OCI-LY7 (cell line): Measurements from ENCODE around the gene ERC1. TPM values are rescaled to one million over a fixed set of nuclear protein-coding genes. Genes with fewer than 3 reads are reported as not detected.

Experiments
- BruUV-seq: library from RNA; stranded (reverse); fragments of 400-500 nt; replicated peaks from 2 replicates; lab custom pipeline; 2021; lab: Mats Ljungman, UMichigan
- CTCF ChIA-PET: fragments of 300-600 bp; sonication (Branson Sonifier 250); formaldehyde crosslinking; loops from one replicate; lab custom pipeline; 2022; ENCODE audit warnings: antibody characterized with exemption; ENCODE audit not compliant: unreplicated experiment; lab: Charles Lee
- POLR2A ChIA-PET: fragments of 300-600 bp; sonication (Branson Sonifier 250); formaldehyde crosslinking; loops from one replicate; lab custom pipeline; 2022; ENCODE audit warnings: antibody characterized with exemption; lab: Charles Lee
- DNase-seq: peaks from one replicate; pipeline ENCODE4 v3.0.0-alpha.2; 2015; ENCODE audit warnings: low spot score
- H2AFZ ChIP-seq: fragments of 200-600 bp; sonication (generic), shearing (Covaris generic); 2 replicates; pipeline ENCODE4 v1.6.1; 2014; ENCODE audit warnings: mild to moderate bottlenecking, antibody characterized with exemption, low read length, moderate library complexity
- H3K27ac ChIP-seq: fragments of 200-600 bp; sonication (generic); 2 replicates; pipeline ENCODE4 v1.5.1; 2014; ENCODE audit warnings: mixed run types, low read depth, mild to moderate bottlenecking, moderate library complexity, low read length, inconsistent platforms; ENCODE audit not compliant: poor library complexity, severe bottlenecking
- H3K36me3 ChIP-seq: fragments of 200-600 bp; sonication (generic); 2 replicates; pipeline ENCODE4 v1.6.1; 2014; ENCODE audit warnings: mild to moderate bottlenecking, antibody characterized with exemption, low read length, moderate library complexity, mixed read lengths; ENCODE audit not compliant: insufficient read depth
- H3K4me1 ChIP-seq: fragments of 200-600 bp; sonication (generic); 2 replicates; pipeline ENCODE4 v1.5.1; 2014; ENCODE audit warnings: mild to moderate bottlenecking, low read length; ENCODE audit not compliant: insufficient read depth, poor library complexity, severe bottlenecking
- H3K4me2 ChIP-seq: fragments of 200-600 bp; sonication (generic); 2 replicates; pipeline ENCODE4 v1.6.1; 2014; ENCODE audit warnings: mild to moderate bottlenecking, low read length
- H3K4me3 ChIP-seq: fragments of 200-600 bp; sonication (generic); 2 replicates; pipeline ENCODE4 v1.5.1; 2014; ENCODE audit warnings: mild to moderate bottlenecking, low read depth, low read length; ENCODE audit not compliant: poor library complexity, severe bottlenecking
- H3K79me2 ChIP-seq: fragments of 200-600 bp; sonication (generic); 2 replicates; pipeline ENCODE4 v1.6.1; 2016; ENCODE audit warnings: low read depth, mild to moderate bottlenecking, low read length, moderate library complexity, mixed read lengths; ENCODE audit not compliant: insufficient read depth
- H3K9me2 ChIP-seq: fragments of 200-600 bp; sonication (generic); 2 replicates; pipeline ENCODE4 v1.6.1; 2016; ENCODE audit warnings: mild to moderate bottlenecking, low read length, mixed read lengths; ENCODE audit not compliant: insufficient read depth
- H3K9me3 ChIP-seq: fragments of 200-600 bp; sonication (generic); 2 replicates; pipeline ENCODE4 v1.6.1; 2014; ENCODE audit warnings: mild to moderate bottlenecking, mixed run types, low read length, mixed read lengths
- H4K20me1 ChIP-seq: fragments of 200-600 bp; sonication (generic); 2 replicates; pipeline ENCODE4 v1.6.1; 2014; ENCODE audit warnings: mild to moderate bottlenecking, antibody characterized with exemption, low read length, moderate library complexity, mixed read lengths; ENCODE audit not compliant: insufficient read depth
- CTCF ChIP-seq: fragments of 200-600 bp; sonication (generic); conservative IDR thresholded peaks from 2 replicates; pipeline ENCODE4 v1.5.1; 2014; ENCODE audit warnings: mild to moderate bottlenecking, antibody characterized with exemption, low read length, moderate library complexity, mixed read lengths
- EZH2phosphoT487 ChIP-seq: fragments of 200-600 bp; sonication (generic); IDR thresholded peaks from 2 replicates; pipeline ENCODE4 v1.6.1; 2018; ENCODE audit warnings: low read depth, borderline replicate concordance, mild to moderate bottlenecking, mixed run types, antibody characterized with exemption, low read length, moderate library complexity, mixed read lengths
- intact Hi-C: fragments of 100-400 bp; cut with micrococcal nuclease; formaldehyde crosslinking; loops from one replicate; pipeline ENCODE4 v1.10.0; 2022; ENCODE audit not compliant: unreplicated experiment
- total RNA-seq, 2 experiments: library from RNA; depleted of rRNA in 1 of 2; stranded (reverse); fragments of >200 nt in 1 of 2; shearing (Covaris generic) in 1 of 2; gene quantifications; 2 replicates each; pipeline ENCODE4 v1.2.3, GENCODE V29; 2014 to 2022

Gene ERC1
- total RNA-seq, 2 experiments from 2014 or later, result 26.9 to 86.9 TPM

GRCh38 chr12:1147821-1148220, 156.8 kb downstream of the ERC1 start:
- no peaks in the 10 kb centered on the region for H3K79me2 ChIP-seq
- H4K20me1 ChIP-seq, result no peaks in the 10 kb centered on the region
- no peak for DNase-seq
- no peak overlapping the region for H3K4me2 ChIP-seq
- intact Hi-C loops, result no loop called here
- H3K9me3 ChIP-seq, result 0 out of 2 replicates have a peak, but pooled peaks cover 4% of the 10 kb centered on the region
- ChIA-PET POLR2A (interaction anchor here (1.5 kb wide), 1 partner anchor 14 kb away, joined by 4 read pairs; no protein-coding TSS in a partner anchor), CTCF (no interaction called here)
- TF ChIP-seq CTCF (no peak), EZH2phosphoT487 (no peak)
- H3K9me2 ChIP-seq, result no peaks in the 10 kb centered on the region
- no TSS peak for BruUV-seq
- no peak overlapping the region for H2AFZ ChIP-seq
- 0 out of 2 replicates have a peak, but pooled peaks cover 4% of the 10 kb centered on the region for H3K36me3 ChIP-seq
- H3K4me3 ChIP-seq, result no peak overlapping the region
- no peak overlapping the region for H3K27ac ChIP-seq
- no peaks in the 10 kb centered on the region for H3K4me1 ChIP-seq

- POLR2A ChIA-PET, result interaction anchor here (1.6 kb wide), 1 partner anchor 13 kb away, joined by 3 read pairs; no protein-coding TSS in a partner anchor
- Histone ChIP-seq H3K4me3 (no peak overlapping the region), H3K4me1 (no peaks in the 10 kb centered on the region), H3K36me3 (peaks cover 11% of the 10 kb centered on the region), H3K9me2 (no peaks in the 10 kb centered on the region), H3K79me2 (no peaks in the 10 kb centered on the region), H3K4me2 (no peak overlapping the region), H3K27ac (no peak overlapping the region), H3K9me3 (no peaks in the 10 kb centered on the region), H2AFZ (no peak overlapping the region), H4K20me1 (no peaks in the 10 kb centered on the region)
- no peak for DNase-seq
- CTCF ChIA-PET, result no interaction called here
- intact Hi-C loops, result no loop called here
- TF ChIP-seq CTCF (no peak), EZH2phosphoT487 (no peak)
- no TSS peak for BruUV-seq
These were observed 166.0 kb downstream of the ERC1 start for GRCh38 chr12:1157046-1157445.

- CTCF ChIA-PET, result no interaction called here
- no TSS peak for BruUV-seq
These were observed 170.2 kb downstream of the ERC1 start for GRCh38 chr12:1161197-1161596.

More at GRCh38 chr12:1161197-1161596, 170.2 kb downstream of the ERC1 start:
- no peaks in the 10 kb centered on the region; the same call in 1 of the 2 replicates for H3K36me3 ChIP-seq
- no peaks in the 10 kb centered on the region for H4K20me1 ChIP-seq
- no peaks in the 10 kb centered on the region for H3K4me1 ChIP-seq
- H3K9me2 ChIP-seq, result no peaks in the 10 kb centered on the region
- H2AFZ ChIP-seq, result no peak overlapping the region
- POLR2A ChIA-PET, result no interaction called here
- no peaks in the 10 kb centered on the region for H3K9me3 ChIP-seq
- H3K27ac ChIP-seq, result no peak overlapping the region
- no peak overlapping the region for H3K4me2 ChIP-seq
- intact Hi-C loops, result no loop called here
- no peak for DNase-seq
- H3K79me2 ChIP-seq, result no peaks in the 10 kb centered on the region
- no peak for TF ChIP-seq CTCF
- TF ChIP-seq EZH2phosphoT487, result no peak
- H3K4me3 ChIP-seq, result no peak overlapping the region
